Caco-2 (cell line): ENCODE results near the gene CYB561D2. TPM values are rescaled to one million over a fixed set of nuclear protein-coding genes. Genes with fewer than 3 reads are reported as not detected.

ENCODE experiments used
- BruUV-seq: library from RNA; stranded (reverse); fragments of 400-500 nt; replicated peaks from 2 replicates; lab custom pipeline; 2021; lab: Mats Ljungman, UMichigan
- CTCF ChIA-PET: fragments of 300-600 bp; sonication (Branson Sonifier 250); formaldehyde crosslinking; loops from one replicate; lab custom pipeline; 2022; ENCODE audit warnings: antibody characterized with exemption; lab: Charles Lee
- POLR2A ChIA-PET: fragments of 300-600 bp; sonication (Branson Sonifier 250); formaldehyde crosslinking; loops from one replicate; lab custom pipeline; 2022; ENCODE audit warnings: antibody characterized with exemption; lab: Charles Lee
- DNase-seq, 2 experiments: peaks; one replicate each; pipeline versions ENCODE4 v3.0.0 to v3.0.0-alpha.2; 2020 to 2022
- H3K27me3 ChIP-seq: replicated peaks from 2 replicates; pipeline ENCODE4 v1.6.0; 2011; ENCODE audit warnings: low read length; ENCODE audit not compliant: control insufficient read depth, insufficient read depth
- H3K36me3 ChIP-seq: 2 replicates; pipeline ENCODE4 v1.5.1; 2011; ENCODE audit warnings: low read length; ENCODE audit not compliant: control insufficient read depth, insufficient read depth
- H3K4me1 ChIP-seq: fragments of 250-450 bp; sonication (Bioruptor Pico); 2 replicates; pipeline ENCODE4 v1.5.1; 2020; ENCODE audit warnings: mild to moderate bottlenecking
- H3K4me3 ChIP-seq: 2 replicates; pipeline ENCODE4 v1.5.1; 2011; ENCODE audit warnings: low read depth, mild to moderate bottlenecking, control low read depth, low read length
- H3K9me3 ChIP-seq: fragments of 250-450 bp; sonication (Bioruptor Pico); 2 replicates; pipeline ENCODE4 v1.5.1; 2020; ENCODE audit warnings: mild to moderate bottlenecking, moderate library complexity
- H3K27ac Mint-ChIP-seq: one replicate; pipeline ENCODE4 v1.8.0; 2022; ENCODE audit warnings: mixed read lengths; ENCODE audit not compliant: unreplicated experiment
- H3K27me3 Mint-ChIP-seq: one replicate; pipeline ENCODE4 v1.8.0; 2022; ENCODE audit warnings: mixed read lengths; ENCODE audit not compliant: insufficient read depth, unreplicated experiment
- H3K36me3 Mint-ChIP-seq: one replicate; pipeline ENCODE4 v1.8.0; 2022; ENCODE audit warnings: mild to moderate bottlenecking, mixed read lengths; ENCODE audit not compliant: insufficient read depth, unreplicated experiment
- H3K4me1 Mint-ChIP-seq: one replicate; pipeline ENCODE4 v1.8.0; 2022; ENCODE audit warnings: low read depth, mixed read lengths; ENCODE audit not compliant: unreplicated experiment
- H3K4me3 Mint-ChIP-seq: one replicate; pipeline ENCODE4 v1.8.0; 2022; ENCODE audit warnings: mild to moderate bottlenecking, moderate library complexity, mixed read lengths; ENCODE audit not compliant: unreplicated experiment
- H3K9me3 Mint-ChIP-seq: one replicate; pipeline ENCODE4 v1.8.0; 2022; ENCODE audit warnings: mixed read lengths; ENCODE audit not compliant: unreplicated experiment
- CTCF ChIP-seq, 2 experiments: fragments of 200-600 bp in 1 of 2; IDR thresholded peaks; 1 replicate in 1 of 2; 2 replicates in 1 of 2; pipeline versions ENCODE4 v1.5.1 to v1.8.0; 2011 to 2022; ENCODE audit warnings: antibody characterized with exemption in 1 of 2, control low read depth in 1 of 2, inconsistent platforms in 1 of 2, low read depth in 1 of 2, low read length in 1 of 2, mild to moderate bottlenecking in 1 of 2, moderate library complexity in 1 of 2; ENCODE audit not compliant: insufficient read depth in 1 of 2, severe bottlenecking in 1 of 2, unreplicated experiment in 1 of 2
- intact Hi-C: fragments of 100-400 bp; cut with micrococcal nuclease; formaldehyde crosslinking; loops from one replicate; pipeline ENCODE4 v1.10.0; 2022; ENCODE audit not compliant: unreplicated experiment
- total RNA-seq: library from RNA; stranded (reverse); gene quantifications from 2 replicates; pipeline ENCODE4 v1.2.3, GENCODE V29; 2022

The CYB561D2 gene
- total RNA-seq, 1 experiment from 2014 or later, result 21.2 TPM

GRCh38 chr3:50358355-50358910 is 7.8 kb downstream of the CYB561D2 start:
- intact Hi-C loops, result no loop called here
- Histone ChIP-seq H3K36me3 (peaks cover 1% of the 10 kb centered on the region; the same call in 1 of the 2 replicates), H3K4me3 (peak overlapping the region; percentile 61), H3K9me3 (no peaks in the 10 kb centered on the region), H3K27me3 (no peaks in the 10 kb centered on the region), H3K4me1 (peaks cover 25% of the 10 kb centered on the region)
- no peaks in the 10 kb centered on the region for H3K27me3 Mint-ChIP-seq
- H3K9me3 Mint-ChIP-seq, result no peaks in the 10 kb centered on the region
- TF ChIP-seq CTCF (IDR thresholded peaks at IDR 0.05; ENCODE audit: insufficient read depth in 1 of 2, low read depth in 1 of 2, low read length in 1 of 2, severe bottlenecking in 1 of 2, unreplicated experiment in 1 of 2), result no peak
- H3K27ac Mint-ChIP-seq, result peak overlapping the region; percentile 86
- no TSS peak for BruUV-seq
- DNase-seq, result no peak
- peak overlapping the region; percentile 92 for H3K4me3 Mint-ChIP-seq
- ChIA-PET CTCF (no interaction called here), POLR2A (no interaction called here)
- peaks cover 4% of the 10 kb centered on the region for H3K4me1 Mint-ChIP-seq
- peaks cover 31% of the 10 kb centered on the region for H3K36me3 Mint-ChIP-seq

- peaks cover 1% of the 10 kb centered on the region; the same call in 1 of the 2 replicates for H3K36me3 ChIP-seq
- H3K27me3 ChIP-seq, result no peaks in the 10 kb centered on the region
- peak; percentile 94 to 97 for DNase-seq
- no TSS peak for BruUV-seq
- no peak for TF ChIP-seq CTCF (IDR thresholded peaks at IDR 0.05; ENCODE audit: insufficient read depth in 1 of 2, low read depth in 1 of 2, low read length in 1 of 2, severe bottlenecking in 1 of 2, unreplicated experiment in 1 of 2)
- ChIA-PET POLR2A (interaction anchor here (0.6 kb wide), 1 partner anchor 22 kb away, joined by 5 read pairs; no protein-coding TSS in a partner anchor), CTCF (no interaction called here)
- H3K27ac Mint-ChIP-seq, result peak within 1 kb of the TSS; percentile 86
- no peaks in the 10 kb centered on the region for H3K27me3 Mint-ChIP-seq
- H3K4me3 ChIP-seq, result peak within 1 kb of the TSS; percentile 61
- H3K4me3 Mint-ChIP-seq, result peak within 1 kb of the TSS; percentile 92
- peaks cover 28% of the 10 kb centered on the region for H3K36me3 Mint-ChIP-seq
- peaks cover 4% of the 10 kb centered on the region for H3K4me1 Mint-ChIP-seq
- H3K9me3 Mint-ChIP-seq, result no peaks in the 10 kb centered on the region
- intact Hi-C loops, result loop anchor here (1.0 kb wide), 1 partner anchor 8 kb away; no protein-coding TSS in a partner anchor
- H3K9me3 ChIP-seq, result no peaks in the 10 kb centered on the region
- H3K4me1 ChIP-seq, result peaks cover 25% of the 10 kb centered on the region
Observed at GRCh38 chr3:50358911-50359759, 8.5 kb downstream of the CYB561D2 start, which contains the start of gene TMEM115. Gene TMEM115 (minus strand): TSS chr3:50359521. CDS start chr3:50359063, 458 bp downstream.

- H3K36me3 ChIP-seq, result peaks cover 1% of the 10 kb centered on the region; the same call in 1 of the 2 replicates
- H3K27ac Mint-ChIP-seq, result peak overlapping the region; percentile 86
- no peak for DNase-seq
- H3K27me3 Mint-ChIP-seq, result no peaks in the 10 kb centered on the region
- intact Hi-C loops, result loop anchor here (1.0 kb wide), 1 partner anchor 8 kb away; no protein-coding TSS in a partner anchor
- H3K4me3 Mint-ChIP-seq, result peak overlapping the region; percentile 92
- ChIA-PET POLR2A (interaction anchor here (0.6 kb wide), 1 partner anchor 21 kb away, joined by 5 read pairs; no protein-coding TSS in a partner anchor), CTCF (no interaction called here)
- peaks cover 25% of the 10 kb centered on the region for H3K4me1 ChIP-seq
- H3K4me1 Mint-ChIP-seq, result peaks cover 4% of the 10 kb centered on the region
- H3K27me3 ChIP-seq, result no peaks in the 10 kb centered on the region
- no peaks in the 10 kb centered on the region for H3K9me3 Mint-ChIP-seq
- no peak overlapping the region for H3K4me3 ChIP-seq
- H3K36me3 Mint-ChIP-seq, result peaks cover 22% of the 10 kb centered on the region
- no peak for TF ChIP-seq CTCF (IDR thresholded peaks at IDR 0.05; ENCODE audit: insufficient read depth in 1 of 2, low read depth in 1 of 2, low read length in 1 of 2, severe bottlenecking in 1 of 2, unreplicated experiment in 1 of 2)
- BruUV-seq, result no TSS peak
- H3K9me3 ChIP-seq, result no peaks in the 10 kb centered on the region
Observed at GRCh38 chr3:50359760-50360110, 9.1 kb downstream of the CYB561D2 start.
